WTC11 (cell line): Measurements from ENCODE around the gene RPL36AL.
"Not testable (repeated sequence)": the region's sequence is repeated elsewhere in the genome, so short reads cannot be mapped to it uniquely, and the experiment has no call there.

Source experiments
- ATF2 ChIP-seq: sonication (generic); formaldehyde crosslinking; IDR thresholded peaks from 2 replicates; pipeline ENCODE4 v1.8.1; 2022; ENCODE audit warnings: low read depth, missing genetic modification reagents, borderline replicate concordance
- CREB1 ChIP-seq: sonication (generic); formaldehyde crosslinking; IDR thresholded peaks from 2 replicates; pipeline ENCODE4 v1.8.0; 2023; ENCODE audit warnings: mild to moderate bottlenecking, missing genetic modification reagents
- ELF4 ChIP-seq: sonication (generic); formaldehyde crosslinking; IDR thresholded peaks from 2 replicates; pipeline ENCODE4 v1.8.1; 2022; ENCODE audit warnings: low read depth, mild to moderate bottlenecking, moderate library complexity, missing genetic modification reagents
- FOXJ3 ChIP-seq: sonication (generic); formaldehyde crosslinking; IDR thresholded peaks from 2 replicates; pipeline ENCODE4 v1.9.0; 2021; ENCODE audit warnings: missing genetic modification reagents, mild to moderate bottlenecking, borderline replicate concordance
- KAT7 ChIP-seq: sonication (generic); formaldehyde crosslinking; IDR thresholded peaks from 2 replicates; pipeline ENCODE4 v1.8.1; 2023; ENCODE audit warnings: missing genetic modification reagents, mild to moderate bottlenecking, borderline replicate concordance
- MAX ChIP-seq: sonication (generic); formaldehyde crosslinking; IDR thresholded peaks from 2 replicates; pipeline ENCODE4 v1.8.0; 2022; ENCODE audit warnings: mild to moderate bottlenecking, missing genetic modification reagents
- NR3C1 ChIP-seq: sonication (generic); formaldehyde crosslinking; conservative IDR thresholded peaks from 2 replicates; pipeline ENCODE4 v1.8.1; 2023; ENCODE audit warnings: low read depth, mild to moderate bottlenecking, missing genetic modification reagents
- SP1 ChIP-seq: sonication (generic); formaldehyde crosslinking; conservative IDR thresholded peaks from 2 replicates; pipeline ENCODE4 v1.8.1; 2022; ENCODE audit warnings: missing genetic modification reagents
- ZNF138 ChIP-seq: sonication (generic); formaldehyde crosslinking; conservative IDR thresholded peaks from 2 replicates; pipeline ENCODE4 v1.8.1; 2022; ENCODE audit warnings: mild to moderate bottlenecking, moderate library complexity, missing genetic modification reagents
- TF ChIP-seq, protein P1 (sequence below): fragments of 200-600 bp; IDR thresholded peaks from 2 replicates; pipeline ENCODE4 v1.8.0; 2022; ENCODE audit warnings: antibody characterized with exemption
- TF ChIP-seq, protein P2 (sequence below): sonication (generic); formaldehyde crosslinking; IDR thresholded peaks from 2 replicates; pipeline ENCODE4 v1.8.0; 2023; ENCODE audit warnings: missing genetic modification reagents, mild to moderate bottlenecking, borderline replicate concordance
- TF ChIP-seq, protein P3 (sequence below): sonication (generic); formaldehyde crosslinking; IDR thresholded peaks from 2 replicates; pipeline ENCODE4 v1.8.1; 2023; ENCODE audit warnings: mild to moderate bottlenecking, missing genetic modification reagents
- TF ChIP-seq, protein P4 (sequence below): sonication (generic); formaldehyde crosslinking; IDR thresholded peaks from 2 replicates; pipeline ENCODE4 v1.8.1; 2022; ENCODE audit warnings: missing genetic modification reagents, borderline replicate concordance
- TF ChIP-seq, protein P5 (sequence below): sonication (generic); formaldehyde crosslinking; IDR thresholded peaks from 2 replicates; pipeline ENCODE4 v1.8.1; 2023; ENCODE audit warnings: mild to moderate bottlenecking, missing genetic modification reagents, moderate library complexity

GRCh38 chr14:49619273-49619672 lies 1.2 kb downstream of the RPL36AL start:
- TF ChIP-seq, protein P1, sequence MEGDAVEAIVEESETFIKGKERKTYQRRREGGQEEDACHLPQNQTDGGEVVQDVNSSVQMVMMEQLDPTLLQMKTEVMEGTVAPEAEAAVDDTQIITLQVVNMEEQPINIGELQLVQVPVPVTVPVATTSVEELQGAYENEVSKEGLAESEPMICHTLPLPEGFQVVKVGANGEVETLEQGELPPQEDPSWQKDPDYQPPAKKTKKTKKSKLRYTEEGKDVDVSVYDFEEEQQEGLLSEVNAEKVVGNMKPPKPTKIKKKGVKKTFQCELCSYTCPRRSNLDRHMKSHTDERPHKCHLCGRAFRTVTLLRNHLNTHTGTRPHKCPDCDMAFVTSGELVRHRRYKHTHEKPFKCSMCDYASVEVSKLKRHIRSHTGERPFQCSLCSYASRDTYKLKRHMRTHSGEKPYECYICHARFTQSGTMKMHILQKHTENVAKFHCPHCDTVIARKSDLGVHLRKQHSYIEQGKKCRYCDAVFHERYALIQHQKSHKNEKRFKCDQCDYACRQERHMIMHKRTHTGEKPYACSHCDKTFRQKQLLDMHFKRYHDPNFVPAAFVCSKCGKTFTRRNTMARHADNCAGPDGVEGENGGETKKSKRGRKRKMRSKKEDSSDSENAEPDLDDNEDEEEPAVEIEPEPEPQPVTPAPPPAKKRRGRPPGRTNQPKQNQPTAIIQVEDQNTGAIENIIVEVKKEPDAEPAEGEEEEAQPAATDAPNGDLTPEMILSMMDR = not testable (repeated sequence)
- TF ChIP-seq ATF2 (CRISPR knock-in tag); SP1 (CRISPR knock-in tag); CREB1 (CRISPR knock-in tag); MAX; ELF4; KAT7; FOXJ3 (CRISPR knock-in tag); NR3C1; ZNF138 (CRISPR knock-in tag): not testable (repeated sequence)
- TF ChIP-seq, protein P2, sequence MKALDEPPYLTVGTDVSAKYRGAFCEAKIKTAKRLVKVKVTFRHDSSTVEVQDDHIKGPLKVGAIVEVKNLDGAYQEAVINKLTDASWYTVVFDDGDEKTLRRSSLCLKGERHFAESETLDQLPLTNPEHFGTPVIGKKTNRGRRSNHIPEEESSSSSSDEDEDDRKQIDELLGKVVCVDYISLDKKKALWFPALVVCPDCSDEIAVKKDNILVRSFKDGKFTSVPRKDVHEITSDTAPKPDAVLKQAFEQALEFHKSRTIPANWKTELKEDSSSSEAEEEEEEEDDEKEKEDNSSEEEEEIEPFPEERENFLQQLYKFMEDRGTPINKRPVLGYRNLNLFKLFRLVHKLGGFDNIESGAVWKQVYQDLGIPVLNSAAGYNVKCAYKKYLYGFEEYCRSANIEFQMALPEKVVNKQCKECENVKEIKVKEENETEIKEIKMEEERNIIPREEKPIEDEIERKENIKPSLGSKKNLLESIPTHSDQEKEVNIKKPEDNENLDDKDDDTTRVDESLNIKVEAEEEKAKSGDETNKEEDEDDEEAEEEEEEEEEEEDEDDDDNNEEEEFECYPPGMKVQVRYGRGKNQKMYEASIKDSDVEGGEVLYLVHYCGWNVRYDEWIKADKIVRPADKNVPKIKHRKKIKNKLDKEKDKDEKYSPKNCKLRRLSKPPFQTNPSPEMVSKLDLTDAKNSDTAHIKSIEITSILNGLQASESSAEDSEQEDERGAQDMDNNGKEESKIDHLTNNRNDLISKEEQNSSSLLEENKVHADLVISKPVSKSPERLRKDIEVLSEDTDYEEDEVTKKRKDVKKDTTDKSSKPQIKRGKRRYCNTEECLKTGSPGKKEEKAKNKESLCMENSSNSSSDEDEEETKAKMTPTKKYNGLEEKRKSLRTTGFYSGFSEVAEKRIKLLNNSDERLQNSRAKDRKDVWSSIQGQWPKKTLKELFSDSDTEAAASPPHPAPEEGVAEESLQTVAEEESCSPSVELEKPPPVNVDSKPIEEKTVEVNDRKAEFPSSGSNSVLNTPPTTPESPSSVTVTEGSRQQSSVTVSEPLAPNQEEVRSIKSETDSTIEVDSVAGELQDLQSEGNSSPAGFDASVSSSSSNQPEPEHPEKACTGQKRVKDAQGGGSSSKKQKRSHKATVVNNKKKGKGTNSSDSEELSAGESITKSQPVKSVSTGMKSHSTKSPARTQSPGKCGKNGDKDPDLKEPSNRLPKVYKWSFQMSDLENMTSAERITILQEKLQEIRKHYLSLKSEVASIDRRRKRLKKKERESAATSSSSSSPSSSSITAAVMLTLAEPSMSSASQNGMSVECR (CRISPR knock-in tag) = not testable (repeated sequence)
- TF ChIP-seq, protein P3, sequence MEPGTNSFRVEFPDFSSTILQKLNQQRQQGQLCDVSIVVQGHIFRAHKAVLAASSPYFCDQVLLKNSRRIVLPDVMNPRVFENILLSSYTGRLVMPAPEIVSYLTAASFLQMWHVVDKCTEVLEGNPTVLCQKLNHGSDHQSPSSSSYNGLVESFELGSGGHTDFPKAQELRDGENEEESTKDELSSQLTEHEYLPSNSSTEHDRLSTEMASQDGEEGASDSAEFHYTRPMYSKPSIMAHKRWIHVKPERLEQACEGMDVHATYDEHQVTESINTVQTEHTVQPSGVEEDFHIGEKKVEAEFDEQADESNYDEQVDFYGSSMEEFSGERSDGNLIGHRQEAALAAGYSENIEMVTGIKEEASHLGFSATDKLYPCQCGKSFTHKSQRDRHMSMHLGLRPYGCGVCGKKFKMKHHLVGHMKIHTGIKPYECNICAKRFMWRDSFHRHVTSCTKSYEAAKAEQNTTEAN (CRISPR knock-in tag) = not testable (repeated sequence)
- TF ChIP-seq, protein P4, sequence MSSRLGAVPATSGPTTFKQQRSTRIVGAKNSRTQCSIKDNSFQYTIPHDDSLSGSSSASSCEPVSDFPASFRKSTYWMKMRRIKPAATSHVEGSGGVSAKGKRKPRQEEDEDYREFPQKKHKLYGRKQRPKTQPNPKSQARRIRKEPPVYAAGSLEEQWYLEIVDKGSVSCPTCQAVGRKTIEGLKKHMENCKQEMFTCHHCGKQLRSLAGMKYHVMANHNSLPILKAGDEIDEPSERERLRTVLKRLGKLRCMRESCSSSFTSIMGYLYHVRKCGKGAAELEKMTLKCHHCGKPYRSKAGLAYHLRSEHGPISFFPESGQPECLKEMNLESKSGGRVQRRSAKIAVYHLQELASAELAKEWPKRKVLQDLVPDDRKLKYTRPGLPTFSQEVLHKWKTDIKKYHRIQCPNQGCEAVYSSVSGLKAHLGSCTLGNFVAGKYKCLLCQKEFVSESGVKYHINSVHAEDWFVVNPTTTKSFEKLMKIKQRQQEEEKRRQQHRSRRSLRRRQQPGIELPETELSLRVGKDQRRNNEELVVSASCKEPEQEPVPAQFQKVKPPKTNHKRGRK = not testable (repeated sequence)
- TF ChIP-seq, protein P5, sequence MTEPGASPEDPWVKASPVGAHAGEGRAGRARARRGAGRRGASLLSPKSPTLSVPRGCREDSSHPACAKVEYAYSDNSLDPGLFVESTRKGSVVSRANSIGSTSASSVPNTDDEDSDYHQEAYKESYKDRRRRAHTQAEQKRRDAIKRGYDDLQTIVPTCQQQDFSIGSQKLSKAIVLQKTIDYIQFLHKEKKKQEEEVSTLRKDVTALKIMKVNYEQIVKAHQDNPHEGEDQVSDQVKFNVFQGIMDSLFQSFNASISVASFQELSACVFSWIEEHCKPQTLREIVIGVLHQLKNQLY = not testable (repeated sequence)
